Choroid plexus epithelial cell (primary cell): ENCODE results near the gene SDC1.

Experiments
- DNase-seq: peaks from one replicate; pipeline ENCODE4 v3.0.0-alpha.2; 2010; ENCODE audit warnings: low read depth
- H3K4me3 ChIP-seq: 2 replicates; pipeline ENCODE4 v1.5.1; 2011; ENCODE audit warnings: low read depth, mild to moderate bottlenecking, control low read depth, low read length, moderate library complexity
- CTCF ChIP-seq: conservative IDR thresholded peaks from 2 replicates; pipeline ENCODE4 v1.5.1; 2011; ENCODE audit warnings: low read depth, mild to moderate bottlenecking, control low read depth, inconsistent platforms, low read length, moderate library complexity

The SDC1 gene

GRCh38 chr2:20173496-20174402 lies 51.2 kb downstream of the SDC1 start:
- no peak overlapping the region for H3K4me3 ChIP-seq
- no peak for TF ChIP-seq CTCF
- no peak for DNase-seq

- DNase-seq = no peak
- TF ChIP-seq CTCF = no peak
- H3K4me3 ChIP-seq = no peak overlapping the region
These were observed 51.9 kb downstream of the SDC1 start for GRCh38 chr2:20173064-20173463.

GRCh38 chr2:20172273-20173055 lies 52.5 kb downstream of the SDC1 start:
- no peak overlapping the region for H3K4me3 ChIP-seq
- no peak for DNase-seq
- no peak for TF ChIP-seq CTCF

GRCh38 chr2:20171445-20171977 lies 53.4 kb downstream of the SDC1 start:
- no peak overlapping the region for H3K4me3 ChIP-seq
- no peak for TF ChIP-seq CTCF
- no peak for DNase-seq

- H3K4me3 ChIP-seq = no peak overlapping the region
- no peak for TF ChIP-seq CTCF
- DNase-seq = no peak
These were observed 54.2 kb downstream of the SDC1 start for GRCh38 chr2:20170704-20171250.

- H3K4me3 ChIP-seq = no peak overlapping the region
- no peak for TF ChIP-seq CTCF
- no peak for DNase-seq
These were observed 54.9 kb downstream of the SDC1 start for GRCh38 chr2:20169796-20170703.
